PC-9 (cell line): Measurements from ENCODE around the gene LAGE3. TPM values are rescaled to one million over a fixed set of nuclear protein-coding genes. Genes with fewer than 3 reads are reported as not detected.

Experiments used
- BruUV-seq: library from RNA; stranded (reverse); fragments of 400-500 nt; replicated peaks from 2 replicates; lab custom pipeline; 2021; lab: Mats Ljungman, UMichigan
- CTCF ChIA-PET: fragments of 300-600 bp; sonication (Branson Sonifier 250); formaldehyde crosslinking; loops from one replicate; lab custom pipeline; 2022; ENCODE audit warnings: antibody characterized with exemption; lab: Charles Lee
- POLR2A ChIA-PET: fragments of 300-600 bp; sonication (Branson Sonifier 250); formaldehyde crosslinking; loops from one replicate; lab custom pipeline; 2022; ENCODE audit warnings: antibody characterized with exemption; ENCODE audit not compliant: unreplicated experiment; lab: Charles Lee
- DNase-seq, 2 experiments: peaks; one replicate each; pipeline versions ENCODE4 v3.0.0 to v3.0.0-alpha.2; 2015 to 2022; ENCODE audit warnings: mixed read lengths in 1 of 2
- H2AFZ ChIP-seq: fragments of 200-600 bp; sonication (generic); 2 replicates; pipeline ENCODE4 v1.8.1; 2017; ENCODE audit warnings: antibody characterized with exemption
- H3F3A ChIP-seq: fragments of 200-600 bp; sonication (generic); 2 replicates; pipeline ENCODE4 v1.8.1; 2017; ENCODE audit warnings: antibody characterized with exemption, mild to moderate bottlenecking, low read depth; ENCODE audit not compliant: insufficient read depth
- H3K27ac ChIP-seq: fragments of 200-600 bp; sonication (generic); 2 replicates; pipeline ENCODE4 v1.6.1; 2016; ENCODE audit warnings: mixed run types
- H3K27me3 ChIP-seq: fragments of 200-600 bp; sonication (generic); 2 replicates; pipeline ENCODE4 v1.6.1; 2016; ENCODE audit warnings: low read depth, mixed run types; ENCODE audit not compliant: insufficient read depth
- H3K36me3 ChIP-seq: fragments of 200-600 bp; sonication (generic); 2 replicates; pipeline ENCODE4 v1.6.1; 2016; ENCODE audit warnings: low read depth, mixed run types
- H3K4me1 ChIP-seq: fragments of 200-600 bp; sonication (generic); replicated peaks from 2 replicates; pipeline ENCODE4 v1.6.1; 2016; ENCODE audit warnings: mixed run types; ENCODE audit not compliant: insufficient read depth
- H3K4me2 ChIP-seq: fragments of 200-600 bp; sonication (generic); 2 replicates; pipeline ENCODE4 v1.6.1; 2017; ENCODE audit warnings: mixed run types
- H3K4me3 ChIP-seq: fragments of 200-600 bp; sonication (generic); 2 replicates; pipeline ENCODE4 v1.6.1; 2016; ENCODE audit warnings: mixed run types
- H3K79me2 ChIP-seq: fragments of 200-600 bp; sonication (generic); 2 replicates; pipeline ENCODE4 v1.6.1; 2017; ENCODE audit warnings: low read depth, mixed run types
- H3K9me2 ChIP-seq: fragments of 200-600 bp; sonication (generic); 2 replicates; pipeline ENCODE4 v1.8.1; 2017; ENCODE audit warnings: mild to moderate bottlenecking; ENCODE audit not compliant: insufficient read depth
- H3K9me3 ChIP-seq: fragments of 200-600 bp; sonication (generic); 2 replicates; pipeline ENCODE4 v1.8.1; 2016; ENCODE audit warnings: low read depth; ENCODE audit not compliant: insufficient read depth
- H4K20me1 ChIP-seq: fragments of 200-600 bp; sonication (generic); 2 replicates; pipeline ENCODE4 v1.8.1; 2017; ENCODE audit not compliant: insufficient read depth
- EZH2 ChIP-seq: fragments of 200-600 bp; sonication (generic); IDR thresholded peaks from 2 replicates; pipeline ENCODE4 v1.8.0; 2017; ENCODE audit warnings: antibody characterized with exemption, low read depth
- intact Hi-C: fragments of 100-400 bp; cut with micrococcal nuclease; formaldehyde crosslinking; loops from one replicate; pipeline ENCODE4 v1.10.0; 2022; ENCODE audit not compliant: unreplicated experiment
- total RNA-seq: library from RNA; stranded (reverse); gene quantifications from 2 replicates; pipeline ENCODE4 v1.2.3, GENCODE V29; 2021
- TF ChIP-seq, protein P1 (sequence below): fragments of 200-600 bp; sonication (generic); conservative IDR thresholded peaks from 2 replicates; pipeline ENCODE4 v1.6.1; 2017; ENCODE audit warnings: mixed run types, antibody characterized with exemption, mild to moderate bottlenecking, moderate library complexity

Gene LAGE3
- total RNA-seq, 1 experiment from 2014 or later, result 63.9 TPM

GRCh38 chrX:154482786-154483185 is 3.7 kb upstream of the LAGE3 start:
- intact Hi-C loops, result no loop called here
- TF ChIP-seq, protein P1, sequence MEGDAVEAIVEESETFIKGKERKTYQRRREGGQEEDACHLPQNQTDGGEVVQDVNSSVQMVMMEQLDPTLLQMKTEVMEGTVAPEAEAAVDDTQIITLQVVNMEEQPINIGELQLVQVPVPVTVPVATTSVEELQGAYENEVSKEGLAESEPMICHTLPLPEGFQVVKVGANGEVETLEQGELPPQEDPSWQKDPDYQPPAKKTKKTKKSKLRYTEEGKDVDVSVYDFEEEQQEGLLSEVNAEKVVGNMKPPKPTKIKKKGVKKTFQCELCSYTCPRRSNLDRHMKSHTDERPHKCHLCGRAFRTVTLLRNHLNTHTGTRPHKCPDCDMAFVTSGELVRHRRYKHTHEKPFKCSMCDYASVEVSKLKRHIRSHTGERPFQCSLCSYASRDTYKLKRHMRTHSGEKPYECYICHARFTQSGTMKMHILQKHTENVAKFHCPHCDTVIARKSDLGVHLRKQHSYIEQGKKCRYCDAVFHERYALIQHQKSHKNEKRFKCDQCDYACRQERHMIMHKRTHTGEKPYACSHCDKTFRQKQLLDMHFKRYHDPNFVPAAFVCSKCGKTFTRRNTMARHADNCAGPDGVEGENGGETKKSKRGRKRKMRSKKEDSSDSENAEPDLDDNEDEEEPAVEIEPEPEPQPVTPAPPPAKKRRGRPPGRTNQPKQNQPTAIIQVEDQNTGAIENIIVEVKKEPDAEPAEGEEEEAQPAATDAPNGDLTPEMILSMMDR, result no peak
- TF ChIP-seq EZH2, result no peak
- POLR2A ChIA-PET, result interaction anchor here (0.6 kb wide), 1 partner anchor 19 kb away, joined by 6 read pairs; no protein-coding TSS in a partner anchor

GRCh38 chrX:154481911-154482601 is 3.0 kb upstream of the LAGE3 start:
- H3K36me3 ChIP-seq, result no peaks in the 10 kb centered on the region
- no peaks in the 10 kb centered on the region for H3K9me3 ChIP-seq
- POLR2A ChIA-PET, result interaction anchor here (0.6 kb wide), 2 partner anchors 20 to 63 kb away, joined by 6 to 23 read pairs; no protein-coding TSS in a partner anchor
- no TSS peak for BruUV-seq
- H3K27me3 ChIP-seq, result no peaks in the 10 kb centered on the region
- CTCF ChIA-PET, result interaction anchor here (0.6 kb wide), 1 partner anchor 55 kb away, joined by 3 read pairs; no protein-coding TSS in a partner anchor
- H3K79me2 ChIP-seq, result peaks cover 14% of the 10 kb centered on the region
- no peaks in the 10 kb centered on the region for H3K9me2 ChIP-seq
- no peak overlapping the region for H3K27ac ChIP-seq
- H3K4me1 ChIP-seq, result peaks cover 19% of the 10 kb centered on the region
- peaks cover 4% of the 10 kb centered on the region; the same call in 1 of the 2 replicates for H3F3A ChIP-seq
- DNase-seq, result no peak
- no peak overlapping the region for H3K4me3 ChIP-seq
- no peak overlapping the region for H2AFZ ChIP-seq
- intact Hi-C loops, result no loop called here
- no peak overlapping the region for H3K4me2 ChIP-seq
- no peaks in the 10 kb centered on the region for H4K20me1 ChIP-seq
- TF ChIP-seq, protein P1, result no peak
- no peak for TF ChIP-seq EZH2

More at GRCh38 chrX:154482786-154483185, 3.7 kb upstream of the LAGE3 start:
- Histone ChIP-seq H3K9me3 (no peaks in the 10 kb centered on the region), H3K4me3 (no peak overlapping the region), H3F3A (peaks cover 6% of the 10 kb centered on the region; the same call in 1 of the 2 replicates), H3K79me2 (peaks cover 14% of the 10 kb centered on the region), H3K36me3 (no peaks in the 10 kb centered on the region), H3K27me3 (no peaks in the 10 kb centered on the region), H3K9me2 (no peaks in the 10 kb centered on the region), H4K20me1 (no peaks in the 10 kb centered on the region), H3K27ac (no peak overlapping the region), H2AFZ (no peak overlapping the region), H3K4me1 (peaks cover 19% of the 10 kb centered on the region), H3K4me2 (no peak overlapping the region)
- no TSS peak for BruUV-seq
- DNase-seq, result no peak
- CTCF ChIA-PET, result no interaction called here

GRCh38 chrX:154481195-154481594 is 2.1 kb upstream of the LAGE3 start:
- no peak for TF ChIP-seq EZH2
- BruUV-seq, result no TSS peak

More at GRCh38 chrX:154481195-154481594, 2.1 kb upstream of the LAGE3 start:
- CTCF ChIA-PET, result interaction anchor here (0.6 to 0.7 kb wide), 2 partner anchors 8 to 52 kb away, joined by 4 read pairs; no protein-coding TSS in a partner anchor
- no peak overlapping the region for H3K27ac ChIP-seq
- intact Hi-C loops, result no loop called here
- H3K4me1 ChIP-seq, result peaks cover 19% of the 10 kb centered on the region
- no peaks in the 10 kb centered on the region for H3K9me2 ChIP-seq
- H3K9me3 ChIP-seq, result no peaks in the 10 kb centered on the region
- H3K36me3 ChIP-seq, result no peaks in the 10 kb centered on the region
- H4K20me1 ChIP-seq, result no peaks in the 10 kb centered on the region
- peaks cover 14% of the 10 kb centered on the region for H3K79me2 ChIP-seq
- no peak for DNase-seq
- H2AFZ ChIP-seq, result no peak overlapping the region
- no peaks in the 10 kb centered on the region for H3K27me3 ChIP-seq
- H3K4me2 ChIP-seq, result no peak overlapping the region
- H3K4me3 ChIP-seq, result no peak overlapping the region
- POLR2A ChIA-PET, result no interaction called here
- no peaks in the 10 kb centered on the region; the same call in 1 of the 2 replicates for H3F3A ChIP-seq
